NCI-H1436 (cell line): Measurements from ENCODE around the gene TACR2.
A peak's percentile ranks its signal among the peaks of the same experiment; 100 is the strongest.

ENCODE experiments used
- DNase-seq: peaks from one replicate; lab custom pipeline; 2025; lab: John Stamatoyannopoulos, UW

The TACR2 gene

DNA sequence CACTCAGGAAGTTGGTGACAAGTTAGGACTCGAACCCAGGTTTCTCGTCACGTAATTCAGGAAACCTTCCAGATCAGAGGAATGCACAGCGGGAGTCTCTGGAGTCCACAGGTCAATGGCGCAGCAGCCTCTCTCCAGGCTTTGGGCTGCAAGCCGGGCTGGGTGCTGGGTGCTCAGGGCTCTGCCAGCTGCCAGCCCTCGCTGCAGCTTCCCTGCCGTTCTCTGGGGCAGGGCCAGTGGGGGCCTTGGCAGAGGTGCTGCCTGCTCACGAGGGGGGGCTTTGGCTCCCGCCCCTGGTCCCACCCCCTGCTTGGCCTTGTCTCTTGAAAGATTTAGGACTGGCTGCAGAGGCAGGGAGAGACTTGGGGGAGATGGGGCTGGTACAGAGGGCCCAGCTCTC is at the start of gene TACR2:
Gene TACR2 (minus strand): TSS at position 224 of the 400 bp plus-strand sequence. CDS start 595 bp downstream, outside the sequence.
- DNase-seq = no peak

DNA sequence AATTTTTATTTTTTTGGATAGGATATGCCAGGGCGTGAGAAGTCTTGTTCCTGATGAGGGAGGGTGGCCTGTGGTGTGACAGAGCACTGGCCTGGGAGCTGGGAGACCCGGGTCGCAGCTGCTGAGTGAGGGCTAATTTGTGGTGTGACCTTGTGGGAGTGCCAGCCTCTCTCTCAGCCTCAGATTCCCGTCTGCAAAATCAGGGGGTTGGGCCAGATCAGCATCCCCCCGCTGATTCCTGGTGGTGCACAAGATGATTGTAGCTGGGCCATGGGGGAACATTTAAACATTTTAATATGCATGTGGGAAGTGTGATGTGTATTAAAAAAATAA is 49.4 kb upstream of the TACR2 start:
- DNase-seq = no peak

DNA sequence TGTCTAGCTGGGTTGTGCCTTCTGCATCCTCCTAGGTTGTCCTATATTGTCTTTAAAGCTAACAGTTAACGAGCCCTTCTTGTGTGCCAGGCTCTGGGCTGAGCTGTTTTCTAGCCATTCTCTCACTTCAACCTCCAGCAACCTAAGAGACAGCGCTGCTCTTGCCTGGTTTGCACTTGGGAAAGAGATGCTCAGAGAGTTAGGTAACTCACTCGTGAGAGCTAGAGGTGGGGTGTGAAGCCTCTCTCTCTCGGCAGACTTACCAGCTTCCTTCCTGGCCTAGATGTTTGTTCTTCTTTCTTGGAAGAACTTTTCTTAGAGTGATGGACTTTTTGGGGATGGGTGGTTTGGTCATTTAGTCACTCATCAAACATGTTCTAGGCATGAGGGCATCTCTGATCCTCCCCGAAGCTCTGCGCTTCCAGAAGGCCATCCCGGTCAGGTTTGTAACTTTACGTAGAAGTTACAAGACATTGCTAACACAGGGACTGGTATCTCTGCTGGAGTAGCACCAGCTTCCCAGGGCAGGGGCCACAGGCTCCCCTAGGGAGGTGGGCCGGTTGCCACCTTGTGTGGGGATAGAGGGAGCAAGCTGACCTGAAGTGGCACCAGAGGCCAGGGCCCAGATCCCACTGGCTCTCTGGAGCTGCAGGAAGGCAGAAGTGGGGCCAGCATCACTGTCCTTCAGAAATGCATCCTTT is 48.9 kb upstream of the TACR2 start:
- DNase-seq = no peak

DNA sequence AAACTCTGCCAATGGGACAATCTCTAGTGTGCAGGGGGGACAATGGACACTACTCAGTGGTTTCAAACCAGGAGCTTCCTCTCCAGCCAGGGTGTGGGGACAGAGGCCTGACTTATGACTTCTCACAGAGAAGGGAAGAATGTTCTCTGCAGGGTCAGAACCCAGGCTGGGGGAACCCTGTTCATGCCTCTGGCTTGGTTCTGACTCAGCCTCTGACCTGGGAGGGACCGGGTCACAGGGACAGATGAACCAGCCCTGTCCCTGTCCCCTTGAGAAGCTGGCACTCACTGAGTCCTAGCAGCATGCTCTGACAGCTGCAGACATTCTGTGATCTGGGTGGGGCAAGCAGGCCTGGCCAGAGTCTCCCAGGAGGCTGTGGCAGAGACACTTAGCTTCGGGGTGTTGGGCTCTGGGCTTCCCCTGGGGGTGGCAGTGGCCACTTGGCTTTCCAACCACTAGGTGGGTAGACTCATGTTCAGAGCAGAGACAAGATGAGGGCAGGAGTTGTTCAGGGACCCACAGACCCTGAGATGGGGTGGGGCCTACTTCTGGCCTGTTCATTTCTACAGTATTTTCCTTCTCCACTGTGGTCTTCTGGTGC is 48.2 kb upstream of the TACR2 start:
- DNase-seq = no peak

DNA sequence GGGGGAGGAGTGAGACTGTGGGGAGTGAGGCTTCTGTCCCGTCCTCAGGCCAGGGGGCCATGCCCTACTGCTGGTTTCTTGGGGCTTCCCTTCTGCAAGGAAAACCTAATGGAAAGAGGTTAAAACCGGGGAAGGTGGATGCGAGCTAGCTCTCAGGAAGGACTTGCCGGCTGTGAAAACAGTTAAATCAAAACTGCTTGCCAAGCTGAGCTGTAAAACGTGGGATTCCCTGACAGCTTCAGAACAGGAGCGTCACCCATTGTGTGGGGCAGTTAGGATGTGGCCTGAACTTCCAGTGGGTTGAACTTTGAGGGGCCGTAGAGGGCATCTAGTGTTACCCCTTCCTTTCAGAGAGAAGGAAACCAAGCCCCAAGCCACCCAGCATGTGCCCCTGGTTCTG is 47.7 kb upstream of the TACR2 start:
- DNase-seq = no peak

DNA sequence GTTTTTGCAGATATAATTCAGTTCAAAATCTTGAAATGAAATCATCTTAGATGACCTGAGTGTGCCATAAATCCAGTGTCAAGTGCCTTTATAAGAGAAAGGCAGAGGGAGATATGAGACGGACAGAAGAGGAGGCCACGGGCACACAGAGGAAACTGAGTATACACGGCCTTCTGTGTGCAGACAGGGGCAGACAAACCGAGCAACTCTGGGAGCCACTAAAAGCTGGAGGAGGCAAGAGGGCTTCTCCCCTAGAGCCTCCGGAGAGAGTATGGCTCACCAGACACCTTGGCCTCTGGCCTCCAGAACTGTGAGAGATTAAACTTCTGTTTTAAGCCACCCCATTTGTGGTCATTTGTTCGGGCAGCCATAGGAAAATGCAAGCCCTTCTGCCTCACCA is 47.2 kb upstream of the TACR2 start:
- DNase-seq = no peak

DNA sequence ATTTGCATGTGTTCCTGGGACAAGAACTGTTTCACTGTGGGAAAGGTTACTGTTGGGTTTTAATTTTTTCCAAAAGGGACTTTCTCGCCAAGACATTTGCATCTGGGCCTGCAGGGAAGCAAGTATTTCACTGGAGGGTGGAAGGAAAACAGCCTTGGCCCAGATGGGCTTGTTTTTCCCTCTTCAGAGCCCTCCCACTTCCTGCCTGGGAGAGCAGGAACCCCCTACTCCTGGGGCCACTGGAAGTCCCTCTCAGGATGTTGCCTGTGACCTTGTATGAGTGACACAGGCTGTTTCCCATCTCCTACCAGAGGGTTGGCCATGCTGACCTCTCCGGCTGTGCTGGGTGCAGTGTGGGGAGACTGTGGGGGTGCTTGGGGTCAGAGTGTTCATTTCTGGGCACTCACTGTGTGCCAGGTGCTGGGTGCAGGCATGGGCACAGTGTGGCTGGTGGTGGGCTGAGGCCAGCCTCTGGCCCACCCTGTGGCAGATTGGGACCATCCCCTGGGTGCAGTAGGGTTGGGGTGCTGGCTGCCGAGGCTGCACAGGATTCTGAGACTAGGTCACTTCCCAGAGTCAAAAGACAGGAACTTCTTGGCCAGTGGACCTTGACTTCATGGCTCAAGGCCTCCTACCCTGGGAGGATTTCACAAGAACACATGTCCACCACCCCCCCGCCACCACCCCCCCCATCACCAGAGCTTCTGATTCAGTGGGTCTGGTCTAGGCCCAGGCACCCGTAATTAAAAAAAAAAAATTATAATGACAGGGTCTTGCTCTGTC is 44.7 kb upstream of the TACR2 start:
- DNase-seq = no peak

DNA sequence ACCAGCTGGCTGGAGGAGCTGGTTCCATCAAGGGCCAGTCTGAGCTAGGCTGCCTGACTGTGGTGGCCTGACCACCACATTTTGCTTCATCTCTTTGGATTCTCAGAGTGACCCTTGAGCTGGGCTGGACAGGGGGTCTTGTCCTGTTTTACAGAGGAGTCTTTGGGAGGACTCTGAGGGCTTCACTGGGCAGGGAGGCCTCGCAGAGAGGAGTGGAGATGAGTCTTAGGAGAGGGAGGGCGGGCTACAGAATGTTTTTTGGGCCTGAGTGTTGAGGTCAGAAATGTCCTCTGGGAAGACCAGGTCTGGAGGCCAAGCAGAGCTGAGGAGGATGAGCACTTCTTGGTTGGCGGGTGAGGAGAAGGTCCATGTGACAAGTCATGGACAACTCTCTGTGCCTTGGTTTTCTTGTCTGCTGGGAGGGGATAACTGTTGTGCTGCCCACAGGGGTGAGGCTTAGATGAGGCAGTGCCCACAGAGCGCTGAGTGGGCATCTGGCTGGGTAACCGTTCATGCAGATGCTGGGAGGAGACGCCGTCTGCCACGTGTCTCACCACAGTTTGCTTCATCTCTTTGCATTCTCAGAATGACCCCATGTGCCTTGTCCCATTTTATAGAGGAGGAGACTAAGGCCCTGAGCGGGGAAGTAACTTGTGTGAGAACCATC is 44.0 kb upstream of the TACR2 start:
- DNase-seq = no peak

DNA sequence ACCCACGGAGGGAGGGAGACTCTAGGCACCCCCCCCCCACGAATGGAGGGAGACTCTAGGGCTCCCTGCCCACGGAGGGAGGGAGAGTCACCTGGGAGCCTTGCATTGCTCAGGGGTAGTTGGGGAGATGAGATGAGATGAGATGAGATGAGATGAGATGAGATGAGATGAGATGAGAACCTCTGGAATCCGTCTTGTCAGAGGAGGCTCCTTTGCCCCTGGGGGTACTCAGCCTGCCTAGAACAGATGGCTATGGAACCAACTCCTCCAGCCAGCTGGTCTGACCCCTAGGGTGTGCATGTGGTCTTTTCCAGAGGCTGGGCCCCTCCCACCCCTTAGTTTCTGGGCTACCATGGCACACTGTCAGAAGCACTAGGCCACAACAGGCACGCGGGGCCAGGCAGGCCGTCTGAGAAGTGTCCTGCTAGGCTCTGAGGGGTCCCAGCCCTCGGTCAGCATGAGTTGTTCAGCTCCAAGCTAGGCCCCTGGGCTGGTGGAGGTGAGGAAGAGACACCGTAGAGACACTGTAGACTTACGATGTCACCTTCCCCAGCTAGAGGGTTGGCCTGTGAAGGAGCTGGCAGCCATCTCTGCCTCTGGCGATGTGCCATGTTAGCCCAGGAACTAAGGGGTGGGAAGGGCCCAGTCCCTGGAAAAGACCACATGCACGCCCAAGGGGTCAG is 43.3 kb upstream of the TACR2 start:
- no peak for DNase-seq

DNA sequence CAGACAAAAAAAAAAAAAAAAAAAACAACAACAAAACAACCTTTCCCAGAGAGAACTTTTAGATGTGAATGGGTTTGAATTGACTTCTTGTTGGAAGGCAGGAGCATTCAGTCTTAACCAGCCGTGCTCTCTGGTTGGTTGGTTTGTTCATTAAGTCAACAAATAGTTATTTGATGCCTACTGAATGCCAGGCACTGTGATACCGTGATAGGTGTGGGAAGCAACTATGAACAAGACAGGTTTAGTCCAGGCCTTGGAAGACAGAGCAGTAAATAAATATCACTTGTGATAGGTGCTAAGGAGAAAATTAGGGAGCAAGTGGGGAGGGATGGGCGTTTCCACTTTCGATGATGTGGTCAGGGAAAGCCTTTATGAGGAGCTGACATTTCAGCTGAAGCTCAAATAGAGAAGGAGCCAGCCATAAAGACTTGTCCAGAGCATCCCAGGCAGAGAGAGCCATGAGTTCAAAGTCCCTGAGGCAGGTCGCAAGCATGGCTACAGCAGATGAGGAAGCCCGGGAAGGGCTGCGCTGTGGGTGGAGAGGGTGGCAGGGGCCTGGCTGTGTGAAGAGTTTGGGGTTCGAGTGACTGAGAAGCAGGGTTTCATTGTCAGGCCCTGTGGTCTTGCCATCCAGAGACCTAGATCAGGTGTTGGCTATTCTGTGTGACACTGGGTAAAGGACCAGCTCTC is 42.5 kb upstream of the TACR2 start:
- no peak for DNase-seq

DNA sequence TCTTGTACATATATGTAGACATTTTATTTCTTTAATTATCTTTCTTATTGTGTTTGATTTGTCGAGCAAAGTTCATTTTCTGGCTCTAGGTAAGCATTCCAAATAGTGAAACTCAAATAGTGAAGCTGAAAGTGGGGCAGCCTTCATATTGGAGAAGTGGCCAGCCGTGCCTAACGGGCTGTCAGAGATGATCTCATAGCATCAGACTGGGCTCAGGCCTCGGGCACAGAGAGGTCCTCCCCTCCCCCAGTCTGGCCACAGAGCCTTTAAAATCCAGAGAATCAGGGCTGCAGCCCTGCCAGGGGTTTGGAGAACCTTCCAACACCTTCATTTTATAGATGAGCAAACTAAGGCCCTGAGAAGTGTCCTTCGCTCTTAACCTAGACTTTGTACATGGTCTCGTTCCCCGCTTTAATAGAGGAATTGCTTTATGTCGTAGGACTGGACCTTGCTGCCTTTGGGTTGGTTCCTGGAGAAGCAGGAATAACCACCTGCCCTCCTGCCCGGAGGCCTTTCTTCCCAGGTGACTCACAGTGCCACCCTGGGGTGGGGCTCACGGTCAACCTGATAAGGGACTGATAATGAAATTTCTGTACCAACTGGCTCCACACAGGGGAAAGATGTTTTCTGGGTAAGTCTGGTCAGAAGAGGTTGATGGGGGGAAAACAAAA is 41.8 kb upstream of the TACR2 start:
- no peak for DNase-seq

DNA sequence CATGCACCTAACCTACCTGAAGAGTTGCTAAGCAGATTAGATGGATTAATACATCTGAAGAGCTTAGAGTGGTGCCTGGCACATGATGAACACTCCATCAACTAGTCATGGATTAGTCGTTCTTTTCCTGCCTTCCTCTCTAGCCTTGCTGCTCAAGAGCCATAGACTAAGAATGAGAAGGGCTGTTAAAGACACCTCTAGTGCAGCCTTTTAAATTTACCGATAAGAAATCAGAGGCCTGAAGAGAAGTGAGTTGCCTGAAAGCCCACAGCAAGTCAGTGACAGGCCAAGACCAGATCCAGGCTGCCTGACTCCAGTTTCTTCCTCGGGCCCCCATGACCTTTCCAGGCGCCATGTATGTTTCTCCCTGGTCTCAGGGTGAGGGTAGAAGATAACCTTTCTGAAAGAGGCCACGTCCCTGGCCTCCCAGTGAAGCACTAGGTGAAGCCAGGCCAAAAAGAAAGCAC is 41.1 kb upstream of the TACR2 start:
- no peak for DNase-seq

DNA sequence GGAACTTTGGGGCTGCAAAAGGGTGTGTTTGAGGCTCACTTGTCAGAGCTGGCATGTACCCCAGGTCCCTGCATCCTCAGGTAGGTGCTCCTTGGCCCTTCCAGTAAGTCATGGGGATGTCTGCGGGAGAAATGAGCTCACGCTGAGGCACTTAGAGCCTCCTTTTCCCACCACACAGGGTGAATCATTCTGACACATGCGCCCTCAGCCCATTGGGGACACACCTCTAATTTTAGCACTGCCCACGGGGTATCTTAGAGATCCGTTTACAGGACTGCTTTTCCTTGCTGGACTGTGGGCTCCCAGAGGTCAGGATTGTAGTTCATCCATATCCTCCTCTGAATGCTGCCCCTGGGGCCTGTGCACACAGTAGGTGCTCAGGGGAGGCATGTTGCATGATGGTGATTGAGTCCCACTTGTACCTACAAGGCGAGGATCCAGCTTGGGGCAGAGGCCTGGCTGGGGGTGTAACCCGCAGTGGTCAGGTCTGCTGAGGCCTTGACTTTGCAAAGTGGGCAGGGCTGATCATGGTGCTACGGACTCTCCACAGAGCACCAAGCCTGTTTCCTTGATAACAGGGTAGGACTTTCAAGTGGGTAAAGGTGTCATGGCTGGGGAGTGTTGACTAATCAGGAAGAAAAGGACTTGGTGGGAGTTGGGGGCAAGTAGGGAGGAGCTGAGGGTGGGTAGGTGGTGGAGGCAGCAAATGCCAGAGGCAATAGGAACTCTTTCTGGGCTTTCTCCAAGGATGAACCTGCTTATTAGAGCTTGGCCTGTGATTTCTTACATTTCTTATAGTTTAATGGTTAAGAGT is 40.4 kb upstream of the TACR2 start:
- DNase-seq = no peak

DNA sequence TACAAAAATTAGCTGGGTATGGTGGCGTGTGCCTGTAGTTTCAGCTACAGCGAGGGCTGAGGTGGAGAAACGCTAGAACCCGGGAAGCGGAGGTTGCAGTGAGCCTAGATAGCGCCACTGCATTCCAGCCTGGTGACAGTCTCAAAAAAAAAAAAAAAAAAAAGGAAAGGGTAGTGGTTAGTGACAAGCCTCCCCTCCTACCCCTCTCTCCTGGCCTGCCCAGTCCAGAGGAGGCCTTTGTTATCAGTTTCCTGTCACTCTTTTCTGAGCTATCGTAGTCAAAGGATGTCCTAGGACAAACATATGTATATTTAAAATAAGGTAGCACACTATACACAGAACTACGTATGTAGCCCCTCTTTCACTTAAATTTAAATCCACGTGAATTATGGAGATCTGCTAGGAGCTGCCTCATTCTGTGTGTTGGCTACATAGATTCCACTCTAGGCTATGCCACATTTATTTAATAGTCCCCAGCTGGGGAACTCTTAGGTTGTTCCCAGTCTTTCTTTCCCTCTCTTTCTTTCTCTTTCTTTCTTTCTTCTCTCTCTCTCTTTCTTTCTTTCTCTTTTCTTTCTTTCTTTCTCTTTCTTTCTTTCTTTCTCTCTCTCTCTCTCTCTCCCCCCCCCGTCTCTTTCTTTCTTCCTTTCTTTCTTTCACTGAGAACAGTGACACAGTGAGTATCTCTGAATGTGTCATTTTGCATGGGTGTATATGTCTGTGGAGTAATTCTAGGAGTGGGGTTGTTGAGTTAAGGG is 38.5 kb upstream of the TACR2 start:
- DNase-seq = no peak

DNA sequence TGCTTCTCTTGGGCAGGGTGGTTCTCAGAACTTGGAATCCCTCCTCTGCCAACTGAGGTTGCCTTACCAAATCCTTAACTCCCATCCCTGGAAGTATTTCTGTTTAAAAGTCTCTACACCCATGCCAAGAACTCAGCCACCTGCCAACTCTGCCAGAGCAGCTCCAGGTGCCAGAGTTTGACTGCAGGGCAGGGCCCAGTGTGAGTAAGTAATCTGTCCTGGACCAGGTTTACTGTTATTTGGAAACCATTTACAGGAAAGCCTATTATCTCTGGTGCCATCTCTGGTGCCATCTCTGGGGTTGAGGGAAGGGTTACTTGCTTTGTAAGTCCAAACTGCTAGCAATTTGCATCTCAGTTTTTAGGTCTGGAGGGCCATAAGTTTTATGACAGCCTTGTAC is 37.1 kb upstream of the TACR2 start:
- no peak for DNase-seq

DNA sequence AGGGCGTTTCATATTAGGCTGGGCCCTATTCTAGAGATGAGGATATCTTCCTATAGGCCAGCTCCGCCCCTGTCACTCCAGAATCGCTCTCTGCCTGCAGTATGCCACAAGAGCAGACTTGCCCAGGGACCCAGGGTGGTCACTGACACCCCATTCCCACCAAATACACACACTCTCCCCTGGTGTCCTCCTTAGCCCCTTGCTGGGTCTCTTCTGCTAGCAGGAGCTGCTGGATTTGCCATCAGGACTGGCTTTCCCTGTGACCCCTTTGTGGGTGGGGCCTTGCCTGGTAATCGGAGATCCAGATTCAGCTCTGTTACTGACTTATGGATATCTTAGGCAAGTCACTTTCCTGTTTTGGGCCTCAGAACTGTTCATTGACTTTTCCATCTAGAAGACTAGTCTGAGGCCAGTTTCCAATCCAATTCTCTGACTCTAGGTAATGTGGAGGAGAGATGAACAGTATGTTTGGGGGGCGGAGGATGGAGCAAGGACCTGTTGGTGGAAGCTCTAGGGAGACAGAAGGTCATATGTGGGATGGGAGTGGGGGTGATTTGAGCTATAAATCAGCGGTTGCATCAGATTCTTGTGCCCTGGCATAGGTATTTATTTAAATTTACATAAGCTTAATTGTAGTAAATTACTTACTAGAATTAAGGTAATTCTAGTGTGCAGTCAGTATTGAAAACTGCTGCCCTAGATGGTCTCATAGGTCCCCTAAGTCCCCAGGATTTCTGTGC is 36.1 kb upstream of the TACR2 start:
- DNase-seq = no peak

DNA sequence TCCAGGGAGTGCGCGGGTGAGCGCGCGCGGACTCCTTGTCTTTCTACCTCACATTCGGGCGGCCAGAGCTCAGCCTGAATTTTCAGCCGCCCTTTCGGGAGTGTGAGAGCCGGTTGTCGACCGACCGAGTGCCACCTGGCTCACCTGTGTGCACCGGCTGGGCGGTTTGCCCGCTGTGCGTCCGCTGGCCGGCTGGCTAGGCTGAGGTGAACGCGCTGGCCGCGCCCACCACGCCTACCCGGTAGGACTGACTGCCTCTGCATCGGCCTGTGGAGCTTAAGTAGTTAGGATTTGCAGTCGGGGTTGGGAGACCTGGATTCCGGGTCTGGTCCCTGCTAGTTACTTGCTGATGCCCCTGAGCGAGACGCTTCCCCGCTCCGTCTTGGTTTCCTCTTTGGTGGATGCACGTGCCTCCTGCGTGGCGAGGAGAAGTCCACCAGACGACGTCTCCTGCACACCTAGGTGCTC is 35.1 kb upstream of the TACR2 start:
- no peak for DNase-seq

DNA sequence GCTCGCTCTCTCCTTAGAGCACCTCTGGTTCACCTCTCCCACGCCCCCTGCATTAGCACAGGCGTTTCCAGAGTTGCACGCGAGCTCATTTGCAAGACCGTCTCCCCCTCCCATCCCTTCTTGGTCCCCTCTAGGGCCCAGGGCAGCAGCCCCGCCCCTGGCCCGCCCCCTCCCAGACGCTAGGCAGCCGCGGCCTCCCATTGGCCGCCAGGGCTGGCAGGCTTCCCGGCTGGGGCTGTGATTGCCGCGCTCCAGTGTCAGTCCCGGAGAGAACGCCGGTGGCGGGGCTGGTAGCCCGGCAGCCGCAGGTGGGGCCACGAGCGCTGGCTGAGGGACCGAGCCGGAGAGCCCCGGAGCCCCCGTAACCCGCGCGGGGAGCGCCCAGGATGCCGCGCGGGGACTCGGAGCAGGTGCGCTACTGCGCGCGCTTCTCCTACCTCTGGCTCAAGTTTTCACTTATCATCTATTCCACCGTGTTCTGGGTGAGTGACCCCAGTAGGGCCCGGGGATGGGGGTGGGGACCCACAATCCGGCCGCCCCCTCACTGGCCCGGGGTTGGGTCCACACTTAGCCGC is 34.6 kb upstream of the TACR2 start, which contains the start of gene TSPAN15:
Gene TSPAN15 (plus strand): TSS at position 257 of the 575 bp plus-strand sequence. CDS start 130 bp downstream, at position 387.
- peak; percentile 89 for DNase-seq
